Measurements from ENCODE around the gene SLC39A8.
"Not testable (repeated sequence)": the region's sequence is repeated elsewhere in the genome, so short reads cannot be mapped to it uniquely, and the experiment has no call there.

SLC39A8 gene

GRCh38 chr4:102250341-102250740, 94.9 kb downstream of the SLC39A8 start:
- in situ Hi-C loops (cut with HindIII; ENCODE audit: low pct_ligation_motif_present, low sequenced_read_pairs) = no loop called here
- Histone ChIP-seq H3K27me3 (replicated peaks) (no peaks in the 10 kb centered on the region), H3K4me3 (ENCODE audit: low read depth, low read length) (no peak overlapping the region), H3K36me3 (replicated peaks) (no peaks in the 10 kb centered on the region), H3K27ac (no peak overlapping the region)
- DNase-seq = no peak
- TF ChIP-seq, protein P1, sequence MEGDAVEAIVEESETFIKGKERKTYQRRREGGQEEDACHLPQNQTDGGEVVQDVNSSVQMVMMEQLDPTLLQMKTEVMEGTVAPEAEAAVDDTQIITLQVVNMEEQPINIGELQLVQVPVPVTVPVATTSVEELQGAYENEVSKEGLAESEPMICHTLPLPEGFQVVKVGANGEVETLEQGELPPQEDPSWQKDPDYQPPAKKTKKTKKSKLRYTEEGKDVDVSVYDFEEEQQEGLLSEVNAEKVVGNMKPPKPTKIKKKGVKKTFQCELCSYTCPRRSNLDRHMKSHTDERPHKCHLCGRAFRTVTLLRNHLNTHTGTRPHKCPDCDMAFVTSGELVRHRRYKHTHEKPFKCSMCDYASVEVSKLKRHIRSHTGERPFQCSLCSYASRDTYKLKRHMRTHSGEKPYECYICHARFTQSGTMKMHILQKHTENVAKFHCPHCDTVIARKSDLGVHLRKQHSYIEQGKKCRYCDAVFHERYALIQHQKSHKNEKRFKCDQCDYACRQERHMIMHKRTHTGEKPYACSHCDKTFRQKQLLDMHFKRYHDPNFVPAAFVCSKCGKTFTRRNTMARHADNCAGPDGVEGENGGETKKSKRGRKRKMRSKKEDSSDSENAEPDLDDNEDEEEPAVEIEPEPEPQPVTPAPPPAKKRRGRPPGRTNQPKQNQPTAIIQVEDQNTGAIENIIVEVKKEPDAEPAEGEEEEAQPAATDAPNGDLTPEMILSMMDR (IDR thresholded peaks at IDR 0.05; ENCODE audit: low read depth, low read length, missing control alignments) = no peak

DNA sequence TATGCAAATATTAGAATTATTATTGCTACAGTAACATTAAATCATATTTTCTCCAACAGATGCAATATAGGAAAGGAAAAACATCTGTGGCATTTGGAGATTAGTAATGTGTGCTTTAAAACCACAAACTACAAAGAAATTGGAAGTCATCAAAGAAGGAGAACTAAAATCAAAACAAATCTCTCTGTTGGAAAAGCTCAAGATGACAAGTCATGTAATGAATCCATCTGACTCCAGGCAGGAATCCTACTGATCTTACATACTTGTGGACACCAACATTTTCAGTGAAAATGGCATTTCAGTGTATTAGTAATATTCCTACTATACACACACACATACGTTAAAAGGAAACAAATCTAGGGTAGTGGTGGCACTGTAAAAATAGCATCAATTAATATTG, 98.2 kb downstream of the SLC39A8 start:
- no peak overlapping the region for H3K27ac ChIP-seq
- no peak for DNase-seq
- TF ChIP-seq, protein P1 (IDR thresholded peaks at IDR 0.05; ENCODE audit: low read depth, low read length, missing control alignments) = no peak
- H3K27me3 ChIP-seq (replicated peaks) = no peaks in the 10 kb centered on the region
- in situ Hi-C loops (cut with HindIII; ENCODE audit: low pct_ligation_motif_present, low sequenced_read_pairs) = no loop called here
- H3K36me3 ChIP-seq (replicated peaks) = no peaks in the 10 kb centered on the region
- H3K4me3 ChIP-seq (ENCODE audit: low read depth, low read length) = no peak overlapping the region

GRCh38 chr4:102246416-102246815, 98.9 kb downstream of the SLC39A8 start:
- Histone ChIP-seq H3K4me3 (ENCODE audit: low read depth, low read length) (no peak overlapping the region), H3K27me3 (replicated peaks) (no peaks in the 10 kb centered on the region), H3K36me3 (replicated peaks) (no peaks in the 10 kb centered on the region), H3K27ac (no peak overlapping the region)
- DNase-seq = no peak
- in situ Hi-C loops (cut with HindIII; ENCODE audit: low pct_ligation_motif_present, low sequenced_read_pairs) = no loop called here
- TF ChIP-seq, protein P1 (IDR thresholded peaks at IDR 0.05; ENCODE audit: low read depth, low read length, missing control alignments) = no peak

DNA sequence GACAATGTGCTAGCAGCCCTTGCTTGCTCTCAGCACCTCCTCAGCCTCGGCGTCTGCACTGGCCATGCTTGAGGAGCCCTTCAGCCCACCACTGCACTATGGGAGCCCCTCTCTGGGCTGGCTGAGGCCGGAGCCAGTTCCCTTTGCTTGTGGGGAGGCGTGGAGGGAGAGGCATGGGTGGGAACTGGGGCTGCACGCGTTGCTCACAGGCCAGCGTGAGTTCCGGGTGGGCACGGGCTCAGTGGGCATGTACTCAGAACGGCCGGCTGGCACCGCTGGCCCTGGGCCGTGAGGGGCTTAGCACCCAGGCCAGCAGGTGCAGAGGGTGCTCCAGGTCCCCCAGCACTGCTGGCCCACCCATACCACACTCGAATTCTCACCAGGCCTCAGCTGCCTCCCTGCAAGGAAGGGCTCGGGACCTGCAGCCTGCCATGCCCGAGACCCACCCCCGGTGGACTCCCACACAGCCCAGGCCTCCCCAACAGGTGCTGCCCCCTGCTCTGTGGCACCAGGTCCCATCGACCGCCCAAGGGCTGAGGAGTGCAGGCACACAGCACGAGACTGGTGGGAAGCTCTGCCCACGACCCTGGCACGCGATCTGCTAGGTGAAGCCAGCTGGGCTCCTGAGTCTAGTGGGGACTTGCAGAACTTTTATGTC, 100.3 kb downstream of the SLC39A8 start:
- in situ Hi-C loops (cut with HindIII; ENCODE audit: low pct_ligation_motif_present, low sequenced_read_pairs) = no loop called here
- Histone ChIP-seq H3K4me3 (ENCODE audit: low read depth, low read length) (no peak overlapping the region), H3K27ac (no peak overlapping the region), H3K36me3 (replicated peaks) (no peaks in the 10 kb centered on the region), H3K27me3 (replicated peaks) (no peaks in the 10 kb centered on the region)
- TF ChIP-seq, protein P1 (IDR thresholded peaks at IDR 0.05; ENCODE audit: low read depth, low read length, missing control alignments) = no peak
- no peak for DNase-seq

GRCh38 chr4:102243296-102243695, 102.0 kb downstream of the SLC39A8 start:
- H3K27ac ChIP-seq; H3K36me3 ChIP-seq (replicated peaks); H3K4me3 ChIP-seq (ENCODE audit: low read depth, low read length); H3K27me3 ChIP-seq (replicated peaks); DNase-seq; in situ Hi-C loops (cut with HindIII; ENCODE audit: low pct_ligation_motif_present, low sequenced_read_pairs): not testable (repeated sequence)

- no peaks in the 10 kb centered on the region for H3K27me3 ChIP-seq (replicated peaks)
- TF ChIP-seq, protein P1 (IDR thresholded peaks at IDR 0.05; ENCODE audit: low read depth, low read length, missing control alignments) = no peak
- H3K27ac ChIP-seq = no peak overlapping the region
- H3K36me3 ChIP-seq (replicated peaks) = no peaks in the 10 kb centered on the region
- H3K4me3 ChIP-seq (ENCODE audit: low read depth, low read length) = no peak overlapping the region
- in situ Hi-C loops (cut with HindIII; ENCODE audit: low pct_ligation_motif_present, low sequenced_read_pairs) = no loop called here
- DNase-seq = no peak
Observed at GRCh38 chr4:102234243-102234838, 110.9 kb downstream of the SLC39A8 start.
